NCI-H526 treated with DMSO at 0.1 percent for 48 hours (cell line): ENCODE results near the gene STXBP1.
"Not testable (repeated sequence)": the region's sequence is repeated elsewhere in the genome, so short reads cannot be mapped to it uniquely, and the experiment has no call there.

ENCODE experiments used
- DNase-seq: peaks from one replicate; lab custom pipeline; 2025; lab: John Stamatoyannopoulos, UW

The STXBP1 gene

DNA sequence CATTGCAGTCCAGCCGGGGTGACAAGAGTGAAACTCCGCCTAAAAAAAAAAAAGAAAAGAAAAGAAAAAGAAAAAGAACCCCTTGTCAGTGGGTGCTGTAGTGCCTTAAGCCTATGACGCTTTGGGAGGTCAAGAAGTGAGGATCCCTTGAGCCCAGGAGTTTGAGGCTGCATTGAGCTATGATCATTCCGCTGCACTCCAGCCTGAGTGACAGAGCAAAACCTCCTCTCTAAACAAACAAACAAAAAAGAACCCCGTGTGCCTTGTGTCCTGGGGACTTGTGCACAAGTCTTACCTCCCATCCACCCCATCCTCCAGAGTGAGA, 33.5 kb upstream of the STXBP1 start:
- no peak for DNase-seq

- DNase-seq: no peak
Observed at GRCh38 chr9:127578952-127579853, 32.9 kb upstream of the STXBP1 start.

- DNase-seq: no peak
Observed at GRCh38 chr9:127580366-127580765, 31.7 kb upstream of the STXBP1 start.

DNA sequence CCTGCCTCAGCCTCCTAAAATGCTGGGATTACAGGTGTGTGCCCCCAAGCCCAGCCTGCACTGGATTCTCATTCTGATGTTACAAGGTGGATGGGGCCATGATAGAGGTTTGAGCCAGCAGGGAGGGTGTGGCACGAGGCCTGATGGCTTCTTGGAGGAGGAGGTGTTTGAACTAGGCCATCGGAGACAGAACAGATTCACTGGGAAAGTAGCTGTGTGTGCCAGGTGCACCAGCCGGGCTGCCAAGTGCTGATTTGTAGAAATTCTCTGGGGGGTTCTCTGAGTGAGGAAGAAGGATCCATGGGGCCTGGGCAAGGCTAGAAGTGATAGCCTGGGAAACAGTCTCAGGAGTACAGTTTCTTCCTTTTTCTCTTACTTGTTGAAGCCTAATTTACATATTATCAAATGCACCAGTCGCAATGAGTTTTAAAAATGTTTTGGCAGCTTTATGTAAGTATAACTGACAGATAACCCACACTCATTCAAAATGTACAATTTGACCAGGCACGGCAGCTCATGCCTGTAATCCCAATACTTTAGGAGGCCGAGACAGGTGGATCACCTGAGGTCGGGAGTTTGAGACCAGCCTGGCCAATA, 31.1 kb upstream of the STXBP1 start:
- DNase-seq: no peak

DNA sequence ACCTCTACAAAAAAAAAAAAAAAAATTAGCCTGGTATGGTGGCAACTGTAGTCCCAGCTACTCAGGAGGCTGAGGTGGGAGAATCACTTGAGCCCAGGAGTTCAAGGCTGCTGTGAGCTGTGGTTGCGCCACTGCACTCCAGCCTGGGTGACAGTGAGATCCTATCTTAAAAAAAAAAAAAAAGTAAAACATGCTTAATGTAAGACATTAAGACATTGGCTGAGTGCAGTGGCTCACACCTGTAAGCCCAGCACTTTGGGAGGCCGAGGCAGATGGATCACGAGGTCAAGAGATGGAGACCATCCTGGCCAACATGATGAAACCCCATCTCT, 27.6 kb upstream of the STXBP1 start:
- not testable (repeated sequence) for DNase-seq

DNA sequence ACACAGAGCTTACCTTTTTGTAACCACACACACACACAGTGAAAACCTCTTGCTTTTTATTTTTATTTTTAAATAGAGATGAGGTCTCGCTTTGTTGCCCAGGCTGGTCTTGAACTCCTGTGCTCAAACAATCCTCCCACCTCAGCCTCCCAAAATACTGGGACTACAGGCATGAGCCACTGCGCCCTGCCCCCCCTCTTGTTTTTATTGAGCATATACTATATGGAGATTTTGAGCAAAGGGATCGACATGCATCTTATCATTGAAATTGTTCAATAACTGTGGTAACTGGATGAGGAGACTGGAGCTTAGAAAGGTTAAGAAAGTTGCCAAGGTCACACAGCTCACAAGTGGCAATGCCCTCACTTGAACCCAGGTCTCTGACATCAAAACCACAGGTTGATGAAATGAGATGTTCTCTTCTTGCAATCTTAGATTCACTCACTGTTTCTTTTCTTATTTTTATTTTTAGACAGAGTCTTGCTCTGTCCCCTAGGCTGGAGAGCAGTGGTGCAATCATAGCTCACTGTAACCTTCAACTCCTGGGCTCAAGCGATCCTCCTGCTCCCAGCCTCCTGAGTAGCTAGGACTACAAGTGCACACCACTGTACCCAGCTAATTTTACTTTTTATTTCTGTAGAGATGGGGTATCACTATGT, 26.8 kb upstream of the STXBP1 start:
- no peak for DNase-seq

GRCh38 chr9:127586096-127586495, 26.0 kb upstream of the STXBP1 start:
- no peak for DNase-seq

GRCh38 chr9:127586537-127586936, 25.5 kb upstream of the STXBP1 start:
- no peak for DNase-seq

GRCh38 chr9:127587966-127588365, 24.1 kb upstream of the STXBP1 start:
- no peak for DNase-seq

- no peak for DNase-seq
Observed at GRCh38 chr9:127588740-127589506, 23.2 kb upstream of the STXBP1 start.

- DNase-seq: peak; percentile 21
Observed at GRCh38 chr9:127589955-127590370, 22.1 kb upstream of the STXBP1 start.

DNA sequence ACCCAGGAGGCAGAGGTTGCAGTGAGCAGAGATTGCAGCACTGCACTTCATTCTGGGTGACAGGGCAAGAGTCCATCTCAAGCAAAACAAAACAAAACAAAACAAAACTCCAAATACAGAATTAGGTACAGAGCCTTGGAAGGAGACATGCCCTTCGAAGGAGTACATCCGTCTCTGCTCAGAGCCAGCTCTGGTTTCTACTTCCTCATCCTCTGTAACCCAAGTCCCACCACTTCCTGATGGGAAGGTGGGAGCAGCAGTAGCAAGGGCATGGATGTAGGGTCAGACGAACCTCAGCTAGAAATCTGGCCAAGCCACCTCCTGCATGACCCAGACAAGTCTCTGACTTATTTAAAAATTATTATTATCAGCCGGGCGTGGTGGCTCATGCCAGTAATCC, 16.5 kb upstream of the STXBP1 start:
- no peak for DNase-seq

DNA sequence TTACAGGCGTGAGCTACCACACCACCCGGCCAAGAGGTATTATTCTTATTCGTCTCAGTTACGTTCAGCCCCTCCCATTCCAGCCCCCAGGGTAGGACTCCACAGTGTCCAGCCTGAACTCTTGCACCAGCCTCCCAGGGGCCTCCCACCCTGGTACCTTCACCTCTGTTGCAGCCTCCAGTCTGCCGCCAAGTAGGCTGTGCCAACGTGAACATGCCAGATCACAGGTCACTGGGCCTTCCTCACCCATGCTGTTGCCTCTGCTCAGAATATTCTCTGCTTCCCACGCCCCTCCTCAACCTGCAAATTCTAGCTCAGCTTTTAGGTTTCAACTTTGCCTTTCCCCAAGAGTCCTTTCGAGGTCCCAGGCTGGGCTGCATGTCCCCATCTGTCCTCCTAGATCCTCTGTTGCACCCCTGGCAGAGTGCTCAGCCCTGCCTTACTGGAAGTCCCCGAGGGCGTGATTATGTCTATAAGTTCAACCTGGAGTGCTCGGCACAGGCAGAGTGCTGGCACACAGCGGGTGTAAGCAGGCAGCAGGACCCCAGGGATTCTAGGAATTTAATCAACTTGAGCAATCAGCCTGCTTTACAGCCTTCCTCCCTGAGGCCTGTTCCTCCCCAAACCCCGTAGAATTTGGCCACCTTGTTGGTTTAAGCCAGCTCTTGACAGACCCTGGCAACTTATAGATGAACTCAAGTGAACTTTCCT, 13.1 kb upstream of the STXBP1 start:
- DNase-seq: no peak

GRCh38 chr9:127599550-127599891, 12.6 kb upstream of the STXBP1 start:
- DNase-seq: no peak

- no peak for DNase-seq
Observed at GRCh38 chr9:127603226-127603625, 8.9 kb upstream of the STXBP1 start.

DNA sequence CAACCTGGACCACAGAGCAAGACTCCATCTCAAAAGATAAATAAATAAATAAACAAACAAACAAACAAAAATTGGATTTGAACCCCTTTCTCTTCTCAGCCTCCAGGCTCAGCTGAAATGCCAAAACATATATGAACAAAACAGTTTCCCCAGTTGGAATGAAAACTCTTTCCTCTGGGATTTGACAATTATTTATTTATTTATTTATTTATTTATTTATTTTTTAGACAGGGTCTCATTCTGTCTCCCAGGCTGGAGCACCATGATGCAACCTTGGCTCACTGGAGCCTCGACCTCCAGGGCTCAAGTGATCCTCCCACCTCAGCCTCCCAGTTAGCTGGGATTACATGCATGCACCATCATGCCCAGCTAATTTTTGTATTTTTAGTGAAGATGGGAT, 6.0 kb upstream of the STXBP1 start:
- no peak for DNase-seq

- peak; percentile 83 for DNase-seq
Observed at GRCh38 chr9:127608104-127608966, 3.7 kb upstream of the STXBP1 start.

DNA sequence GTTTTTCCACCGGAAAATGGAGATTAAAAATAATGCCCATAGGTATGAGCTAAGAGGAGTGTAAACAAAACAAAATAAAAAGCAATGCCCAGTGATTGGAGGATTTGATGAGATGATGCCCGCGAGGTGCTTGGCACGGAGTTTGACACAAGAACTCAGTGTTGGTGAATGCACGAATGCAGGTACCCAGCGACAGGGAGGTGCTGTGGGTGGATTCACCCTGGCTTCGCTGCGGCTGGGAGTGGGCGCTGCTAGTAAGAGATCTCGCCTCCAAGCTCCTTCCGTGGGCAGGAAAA, 526 bp upstream of the STXBP1 start:
- no peak for DNase-seq

GRCh38 chr9:127612939-127613582, 984 bp downstream of the STXBP1 start:
- DNase-seq: peak; percentile 28

- peak; percentile 3 for DNase-seq
Observed at GRCh38 chr9:127613583-127613954, 1.5 kb downstream of the STXBP1 start.

DNA sequence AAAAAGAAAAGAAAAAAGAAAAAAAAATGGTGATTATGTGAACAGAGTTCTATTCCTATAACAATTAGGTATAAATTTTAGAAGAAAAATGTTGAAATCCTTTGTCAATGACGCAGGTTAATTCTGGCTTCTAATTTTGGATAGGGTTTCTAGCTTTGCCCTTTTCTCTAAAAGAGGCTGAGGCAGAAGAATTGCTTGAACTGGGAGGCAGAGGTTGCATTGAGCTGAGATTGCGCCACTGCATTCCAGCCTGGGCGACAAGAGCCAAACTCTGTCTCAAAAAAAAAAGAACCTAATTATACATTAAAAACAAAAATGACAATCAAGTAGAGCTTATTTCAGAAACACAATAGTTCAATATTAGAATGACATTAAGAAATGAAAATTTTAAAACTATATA, 2.9 kb downstream of the STXBP1 start:
- no peak for DNase-seq
